Trophoblast cell (in vitro differentiated cells and primary cell): ENCODE data around the gene TMEM132D.

Experiments used
- DNase-seq, 2 donors: peaks; one replicate each; pipeline ENCODE4 v3.0.0-alpha.2; 2016
- H2AFZ ChIP-seq: 2 replicates; pipeline ENCODE4 v1.6.1; 2013; ENCODE audit warnings: low read length, moderate library complexity, mild to moderate bottlenecking; ENCODE audit not compliant: insufficient read depth, poor library complexity
- H2AK5ac ChIP-seq: 2 replicates; pipeline ENCODE4 v1.6.1; 2013; ENCODE audit warnings: mild to moderate bottlenecking, low read length
- H2BK120ac ChIP-seq: 2 replicates; pipeline ENCODE4 v1.6.1; 2013; ENCODE audit warnings: low read length, mild to moderate bottlenecking, moderate library complexity; ENCODE audit not compliant: insufficient read depth, poor library complexity
- H2BK12ac ChIP-seq: 2 replicates; pipeline ENCODE4 v1.6.1; 2013; ENCODE audit warnings: mild to moderate bottlenecking, low read length, moderate library complexity
- H2BK5ac ChIP-seq: 2 replicates; pipeline ENCODE4 v1.6.1; 2013; ENCODE audit warnings: low read length, low read depth, moderate library complexity, mild to moderate bottlenecking; ENCODE audit not compliant: poor library complexity
- H3K14ac ChIP-seq: 2 replicates; pipeline ENCODE4 v1.6.1; 2013; ENCODE audit warnings: mild to moderate bottlenecking, low read length
- H3K18ac ChIP-seq: 2 replicates; pipeline ENCODE4 v1.6.1; 2013; ENCODE audit warnings: mild to moderate bottlenecking, low read length
- H3K23ac ChIP-seq: 2 replicates; pipeline ENCODE4 v1.6.1; 2013; ENCODE audit warnings: low read length
- H3K27ac ChIP-seq: 2 replicates; pipeline ENCODE4 v1.5.1; 2013; ENCODE audit warnings: low read depth, mild to moderate bottlenecking, inconsistent platforms, low read length, moderate library complexity
- H3K27me3 ChIP-seq: 2 replicates; pipeline ENCODE4 v1.6.1; 2013; ENCODE audit warnings: inconsistent platforms, mild to moderate bottlenecking, low read length, moderate library complexity; ENCODE audit not compliant: insufficient read depth
- H3K36me3 ChIP-seq, 2 experiments: 1 replicate in 1 of 2; 2 replicates in 1 of 2; pipeline ENCODE4 v1.6.1; 2013; ENCODE audit warnings: low read length in 2 of 2, mild to moderate bottlenecking in 2 of 2, moderate library complexity in 1 of 2; ENCODE audit not compliant: insufficient read depth in 2 of 2, control insufficient read depth in 1 of 2
- H3K4ac ChIP-seq: 2 replicates; pipeline ENCODE4 v1.6.1; 2013; ENCODE audit warnings: low read depth, mild to moderate bottlenecking, low read length, moderate library complexity
- H3K4me1 ChIP-seq, 2 experiments: 1 replicate in 1 of 2; 2 replicates in 1 of 2; pipeline ENCODE4 v1.6.1; 2013; ENCODE audit warnings: low read length in 2 of 2, mild to moderate bottlenecking in 2 of 2, moderate library complexity in 1 of 2; ENCODE audit not compliant: insufficient read depth in 2 of 2, control insufficient read depth in 1 of 2
- H3K4me2 ChIP-seq: 2 replicates; pipeline ENCODE4 v1.6.1; 2013; ENCODE audit warnings: inconsistent platforms, mild to moderate bottlenecking, low read length, moderate library complexity
- H3K4me3 ChIP-seq: 2 replicates; pipeline ENCODE4 v1.5.1; 2013; ENCODE audit warnings: mild to moderate bottlenecking, low read depth, low read length, inconsistent platforms
- H3K79me1 ChIP-seq: one replicate; pipeline ENCODE4 v1.6.1; 2013; ENCODE audit warnings: low read length
- H3K79me2 ChIP-seq: 2 replicates; pipeline ENCODE4 v1.6.1; 2013; ENCODE audit warnings: low read length, mild to moderate bottlenecking; ENCODE audit not compliant: control insufficient read depth, insufficient read depth, poor library complexity
- H3K9ac ChIP-seq: 2 replicates; pipeline ENCODE4 v1.6.1; 2013; ENCODE audit warnings: mild to moderate bottlenecking, low read length
- H3K9me3 ChIP-seq: 2 replicates; pipeline ENCODE4 v1.6.1; 2013; ENCODE audit warnings: low read depth, mild to moderate bottlenecking, control low read depth, inconsistent platforms, low read length; ENCODE audit not compliant: insufficient read depth
- H4K12ac ChIP-seq: 2 replicates; pipeline ENCODE4 v1.6.1; 2013; ENCODE audit warnings: low read depth, mild to moderate bottlenecking, low read length, moderate library complexity
- H4K8ac ChIP-seq: 2 replicates; pipeline ENCODE4 v1.6.1; 2013; ENCODE audit warnings: low read depth, mild to moderate bottlenecking, low read length, moderate library complexity
- H4K91ac ChIP-seq: one replicate; pipeline ENCODE4 v1.6.1; 2013; ENCODE audit warnings: low read depth, mild to moderate bottlenecking, low read length, moderate library complexity
- WGBS: extraction: QIAGEN DNeasy Blood & Tissue Kit; methylation state at CpG from one replicate; pipeline ENCODE4 v1.1.7; 2013; ENCODE audit warnings: missing lambda C conversion rate; ENCODE audit not compliant: insufficient read length, insufficient coverage; ENCODE audit errors: extremely low coverage; 5-methylcytosine and 5-hydroxymethylcytosine counted together

The TMEM132D gene

GRCh38 chr12:129109174-129110001, 794.4 kb downstream of the TMEM132D start:
- H2BK120ac ChIP-seq, result no peak overlapping the region
- H3K36me3 ChIP-seq, result no peaks in the 10 kb centered on the region
- H3K79me2 ChIP-seq, result no peaks in the 10 kb centered on the region
- no peak overlapping the region for H2BK5ac ChIP-seq
- no peak overlapping the region for H3K4me3 ChIP-seq
- H2AFZ ChIP-seq, result no peak overlapping the region
- H4K91ac ChIP-seq, result no peak overlapping the region
- WGBS, result no CpG with 5 or more reads among the region's 17 CpGs
- no peak overlapping the region for H4K8ac ChIP-seq
- no peak for DNase-seq
- H3K9me3 ChIP-seq, result peaks cover 8% of the 10 kb centered on the region
- no peak overlapping the region for H3K4me2 ChIP-seq
- no peaks in the 10 kb centered on the region for H3K27me3 ChIP-seq
- H3K4me1 ChIP-seq, result no peaks in the 10 kb centered on the region
- no peak overlapping the region for H3K9ac ChIP-seq
- H4K12ac ChIP-seq, result no peak overlapping the region
- H3K18ac ChIP-seq, result no peak overlapping the region
- no peak overlapping the region for H3K27ac ChIP-seq
- H3K14ac ChIP-seq, result no peak overlapping the region
- H2AK5ac ChIP-seq, result no peak overlapping the region
- H3K4ac ChIP-seq, result no peak overlapping the region
- no peak overlapping the region for H2BK12ac ChIP-seq
- no peak overlapping the region for H3K23ac ChIP-seq
- no peaks in the 10 kb centered on the region for H3K79me1 ChIP-seq

- H4K91ac ChIP-seq, result no peak overlapping the region
- H2AFZ ChIP-seq, result no peak overlapping the region
- H3K79me2 ChIP-seq, result no peaks in the 10 kb centered on the region
- H3K4me3 ChIP-seq, result no peak overlapping the region
- no peak overlapping the region for H4K12ac ChIP-seq
- no peak for DNase-seq
- H3K9me3 ChIP-seq, result peaks cover 10% of the 10 kb centered on the region
- no peak overlapping the region for H3K14ac ChIP-seq
- no peaks in the 10 kb centered on the region for H3K4me1 ChIP-seq
- no CpG with 5 or more reads among the region's 2 CpGs for WGBS
- no peaks in the 10 kb centered on the region for H3K27me3 ChIP-seq
- H3K4me2 ChIP-seq, result no peak overlapping the region
- H4K8ac ChIP-seq, result no peak overlapping the region
- H3K18ac ChIP-seq, result no peak overlapping the region
- no peak overlapping the region for H2BK12ac ChIP-seq
- H3K79me1 ChIP-seq, result no peaks in the 10 kb centered on the region
- no peak overlapping the region for H2BK5ac ChIP-seq
- H3K36me3 ChIP-seq, result no peaks in the 10 kb centered on the region
- H2BK120ac ChIP-seq, result no peak overlapping the region
- no peak overlapping the region for H3K9ac ChIP-seq
- no peak overlapping the region for H3K27ac ChIP-seq
- no peak overlapping the region for H2AK5ac ChIP-seq
- no peak overlapping the region for H3K23ac ChIP-seq
- no peak overlapping the region for H3K4ac ChIP-seq
Measured at GRCh38 chr12:129106772-129107171, 797.1 kb downstream of the TMEM132D start.

- Histone ChIP-seq H2AK5ac (no peak overlapping the region), H3K36me3 (no peaks in the 10 kb centered on the region), H2BK120ac (no peak overlapping the region), H3K79me2 (no peaks in the 10 kb centered on the region), H3K4me1 (no peaks in the 10 kb centered on the region), H2BK12ac (no peak overlapping the region), H3K27ac (no peak overlapping the region), H3K4me2 (no peak overlapping the region), H3K9me3 (peaks cover 15% of the 10 kb centered on the region), H4K8ac (no peak overlapping the region), H3K79me1 (no peaks in the 10 kb centered on the region), H4K12ac (no peak overlapping the region), H3K23ac (no peak overlapping the region), H4K91ac (no peak overlapping the region), H3K27me3 (no peaks in the 10 kb centered on the region), H3K9ac (no peak overlapping the region), H2AFZ (no peak overlapping the region), H3K18ac (no peak overlapping the region), H3K14ac (no peak overlapping the region), H2BK5ac (no peak overlapping the region), H3K4ac (no peak overlapping the region), H3K4me3 (no peak overlapping the region)
- no CpG with 5 or more reads among the region's 4 CpGs for WGBS
- no peak for DNase-seq
Measured at GRCh38 chr12:129103231-129103630, 800.6 kb downstream of the TMEM132D start.

- Histone ChIP-seq H3K9ac (no peak overlapping the region), H4K12ac (no peak overlapping the region), H3K4me1 (no peaks in the 10 kb centered on the region), H3K79me2 (no peaks in the 10 kb centered on the region), H2BK120ac (no peak overlapping the region), H2BK12ac (no peak overlapping the region), H3K14ac (no peak overlapping the region), H4K91ac (no peak overlapping the region), H3K4ac (no peak overlapping the region), H3K4me2 (no peak overlapping the region), H3K36me3 (no peaks in the 10 kb centered on the region), H3K9me3 (peaks cover 15% of the 10 kb centered on the region), H3K4me3 (peak overlapping the region; percentile 55), H4K8ac (no peak overlapping the region), H2AFZ (no peak overlapping the region), H3K79me1 (no peaks in the 10 kb centered on the region), H2BK5ac (no peak overlapping the region), H3K27ac (no peak overlapping the region), H3K18ac (no peak overlapping the region), H3K23ac (no peak overlapping the region), H2AK5ac (no peak overlapping the region), H3K27me3 (no peaks in the 10 kb centered on the region)
- WGBS, result no CpG with 5 or more reads among the region's 7 CpGs
- no peak for DNase-seq
Measured at GRCh38 chr12:129102233-129102632, 801.6 kb downstream of the TMEM132D start.
